ENCODE data around the gene CXCL12.

CXCL12 gene

DNA sequence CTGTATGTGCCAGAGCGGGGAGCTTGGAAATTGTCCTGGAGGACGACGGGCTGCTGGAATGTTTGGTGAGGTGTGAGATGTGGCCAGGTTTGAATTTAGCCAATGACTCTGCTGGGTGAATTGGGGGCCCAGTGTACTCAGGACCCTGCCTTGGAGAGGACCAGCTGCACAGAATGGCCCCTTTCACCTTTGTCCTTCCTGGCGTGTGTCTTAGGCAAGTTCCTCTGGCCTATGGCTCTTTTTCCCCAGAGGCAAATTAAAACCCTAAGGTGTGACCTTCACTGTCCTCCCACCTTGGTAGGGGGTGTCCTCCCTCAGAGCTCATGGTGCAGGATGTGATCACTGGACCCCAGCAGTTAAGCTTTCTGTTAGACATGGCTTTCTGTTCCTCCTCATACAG is 47.8 kb downstream of the CXCL12 start:
- H3K4me2 ChIP-seq (ENCODE audit: low read length), result no peak overlapping the region
- H3K4me1 ChIP-seq (ENCODE audit: control insufficient read depth, insufficient read depth, low read length), result peaks cover 15% of the 10 kb centered on the region

GRCh38 chr10:44335330-44336021 is 49.4 kb downstream of the CXCL12 start:
- Histone ChIP-seq H3K9ac (ENCODE audit: low read depth, low read length) (no peak overlapping the region), H3K4me2 (ENCODE audit: low read length) (peak overlapping the region; percentile 4), H3K9me3 (replicated peaks; ENCODE audit: low read length) (no peaks in the 10 kb centered on the region), H3K4me3 (ENCODE audit: low read length) (no peak overlapping the region), H3K27me3 (ENCODE audit: control insufficient read depth, insufficient read depth, low read length) (no peaks in the 10 kb centered on the region), H3K36me3 (ENCODE audit: insufficient read depth, low read length) (no peaks in the 10 kb centered on the region), H3K4me1 (ENCODE audit: control insufficient read depth, insufficient read depth, low read length) (peaks cover 15% of the 10 kb centered on the region)

More for the DNA sequence above, 47.8 kb downstream of the CXCL12 start:
- no peak overlapping the region for H3K4me3 ChIP-seq (ENCODE audit: low read length)
- H3K36me3 ChIP-seq (ENCODE audit: insufficient read depth, low read length), result no peaks in the 10 kb centered on the region
- no peak overlapping the region for H3K9ac ChIP-seq (ENCODE audit: low read depth, low read length)
- H3K9me3 ChIP-seq (replicated peaks; ENCODE audit: low read length), result no peaks in the 10 kb centered on the region
- peaks cover 3% of the 10 kb centered on the region for H3K27me3 ChIP-seq (ENCODE audit: control insufficient read depth, insufficient read depth, low read length)

DNA sequence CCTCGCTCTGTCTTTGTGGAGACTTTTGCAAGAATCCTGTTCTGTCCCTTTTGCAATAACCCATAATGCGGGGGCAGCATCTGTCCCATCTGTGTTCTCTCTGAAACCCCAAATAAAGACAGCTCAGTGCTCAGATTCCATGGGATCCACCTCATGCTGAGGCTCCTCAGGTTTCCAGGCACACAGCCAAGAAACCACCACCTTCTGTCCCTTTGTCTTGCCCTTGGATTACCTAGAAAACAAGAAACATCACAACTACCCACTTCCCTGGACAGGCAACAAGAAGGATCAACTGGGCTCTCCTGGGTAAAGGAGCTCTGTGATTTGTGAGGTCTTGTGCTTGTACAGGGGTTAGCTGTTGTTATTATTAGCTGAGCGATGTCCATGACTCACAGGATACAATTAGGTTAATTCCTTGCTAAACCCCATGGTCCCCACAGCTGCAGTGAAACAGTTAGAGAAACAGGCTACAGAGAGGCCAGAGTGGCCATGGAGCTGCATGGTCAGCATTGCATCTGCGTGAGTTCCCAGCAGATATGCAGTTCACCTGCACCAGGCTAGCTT is 50.2 kb downstream of the CXCL12 start:
- no peak overlapping the region for H3K9ac ChIP-seq (ENCODE audit: low read depth, low read length)
- peak overlapping the region; percentile 57 for H3K4me2 ChIP-seq (ENCODE audit: low read length)
- no peak overlapping the region for H3K4me3 ChIP-seq (ENCODE audit: low read length)
- no peaks in the 10 kb centered on the region for H3K9me3 ChIP-seq (replicated peaks; ENCODE audit: low read length)
- H3K4me1 ChIP-seq (ENCODE audit: control insufficient read depth, insufficient read depth, low read length), result peaks cover 15% of the 10 kb centered on the region
- H3K36me3 ChIP-seq (ENCODE audit: insufficient read depth, low read length), result no peaks in the 10 kb centered on the region
- H3K27me3 ChIP-seq (ENCODE audit: control insufficient read depth, insufficient read depth, low read length), result no peaks in the 10 kb centered on the region

- Histone ChIP-seq H3K9me3 (replicated peaks; ENCODE audit: low read length) (no peaks in the 10 kb centered on the region), H3K27me3 (ENCODE audit: control insufficient read depth, insufficient read depth, low read length) (no peaks in the 10 kb centered on the region), H3K36me3 (ENCODE audit: insufficient read depth, low read length) (no peaks in the 10 kb centered on the region), H3K4me3 (ENCODE audit: low read length) (no peak overlapping the region), H3K4me1 (ENCODE audit: control insufficient read depth, insufficient read depth, low read length) (peaks cover 15% of the 10 kb centered on the region), H3K4me2 (ENCODE audit: low read length) (peak overlapping the region; percentile 57), H3K9ac (ENCODE audit: low read depth, low read length) (no peak overlapping the region)
Measured at GRCh38 chr10:44334091-44334490, 50.8 kb downstream of the CXCL12 start.

DNA sequence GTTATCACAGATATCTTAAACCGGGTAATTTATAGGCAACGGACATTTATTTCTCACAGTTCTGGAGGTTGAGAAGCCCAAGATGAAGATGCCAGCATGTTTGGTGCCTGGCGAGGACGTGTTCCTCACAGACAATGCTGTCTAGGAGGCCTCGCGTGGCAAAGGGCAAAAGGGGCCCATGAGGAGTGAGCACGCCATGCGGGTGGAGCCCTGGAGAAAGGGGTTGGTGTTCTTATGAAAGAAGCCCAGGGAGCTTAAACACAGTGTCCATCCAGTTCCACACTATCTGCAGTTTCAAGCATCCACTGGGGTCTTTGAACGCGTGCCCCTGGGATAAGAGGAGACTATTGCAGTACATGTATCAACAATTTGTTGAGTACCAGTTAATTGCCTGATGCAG is 51.4 kb downstream of the CXCL12 start:
- H3K4me3 ChIP-seq (ENCODE audit: low read length), result no peak overlapping the region
- no peak overlapping the region for H3K4me2 ChIP-seq (ENCODE audit: low read length)
- no peaks in the 10 kb centered on the region for H3K36me3 ChIP-seq (ENCODE audit: insufficient read depth, low read length)
- no peaks in the 10 kb centered on the region for H3K9me3 ChIP-seq (replicated peaks; ENCODE audit: low read length)
- peaks cover 1% of the 10 kb centered on the region for H3K27me3 ChIP-seq (ENCODE audit: control insufficient read depth, insufficient read depth, low read length)
- no peak overlapping the region for H3K9ac ChIP-seq (ENCODE audit: low read depth, low read length)
- peaks cover 15% of the 10 kb centered on the region for H3K4me1 ChIP-seq (ENCODE audit: control insufficient read depth, insufficient read depth, low read length)

GRCh38 chr10:44332465-44332864 is 52.4 kb downstream of the CXCL12 start:
- H3K9me3 ChIP-seq (replicated peaks; ENCODE audit: low read length), result no peaks in the 10 kb centered on the region
- no peaks in the 10 kb centered on the region for H3K36me3 ChIP-seq (ENCODE audit: insufficient read depth, low read length)
- H3K4me3 ChIP-seq (ENCODE audit: low read length), result no peak overlapping the region
- no peak overlapping the region for H3K9ac ChIP-seq (ENCODE audit: low read depth, low read length)
- H3K4me1 ChIP-seq (ENCODE audit: control insufficient read depth, insufficient read depth, low read length), result peaks cover 15% of the 10 kb centered on the region
- no peak overlapping the region for H3K4me2 ChIP-seq (ENCODE audit: low read length)
- peaks cover 8% of the 10 kb centered on the region for H3K27me3 ChIP-seq (ENCODE audit: control insufficient read depth, insufficient read depth, low read length)

GRCh38 chr10:44330431-44330830 is 54.5 kb downstream of the CXCL12 start:
- H3K9me3 ChIP-seq (replicated peaks; ENCODE audit: low read length), result no peaks in the 10 kb centered on the region
- H3K27me3 ChIP-seq (ENCODE audit: control insufficient read depth, insufficient read depth, low read length), result peaks cover 22% of the 10 kb centered on the region
- H3K36me3 ChIP-seq (ENCODE audit: insufficient read depth, low read length), result no peaks in the 10 kb centered on the region
- H3K4me3 ChIP-seq (ENCODE audit: low read length), result no peak overlapping the region
- no peak overlapping the region for H3K4me2 ChIP-seq (ENCODE audit: low read length)
- no peak overlapping the region for H3K9ac ChIP-seq (ENCODE audit: low read depth, low read length)
- peaks cover 15% of the 10 kb centered on the region for H3K4me1 ChIP-seq (ENCODE audit: control insufficient read depth, insufficient read depth, low read length)

GRCh38 chr10:44327461-44327860 is 57.4 kb downstream of the CXCL12 start:
- Histone ChIP-seq H3K4me2 (ENCODE audit: low read length) (no peak overlapping the region), H3K9me3 (replicated peaks; ENCODE audit: low read length) (no peaks in the 10 kb centered on the region), H3K4me1 (ENCODE audit: control insufficient read depth, insufficient read depth, low read length) (no peaks in the 10 kb centered on the region), H3K36me3 (ENCODE audit: insufficient read depth, low read length) (no peaks in the 10 kb centered on the region), H3K4me3 (ENCODE audit: low read length) (no peak overlapping the region), H3K27me3 (ENCODE audit: control insufficient read depth, insufficient read depth, low read length) (peaks cover 36% of the 10 kb centered on the region), H3K9ac (ENCODE audit: low read depth, low read length) (no peak overlapping the region)

Data from skeletal muscle satellite cell (primary cell).